ENCODE data around the gene CAPN5.

DNA sequence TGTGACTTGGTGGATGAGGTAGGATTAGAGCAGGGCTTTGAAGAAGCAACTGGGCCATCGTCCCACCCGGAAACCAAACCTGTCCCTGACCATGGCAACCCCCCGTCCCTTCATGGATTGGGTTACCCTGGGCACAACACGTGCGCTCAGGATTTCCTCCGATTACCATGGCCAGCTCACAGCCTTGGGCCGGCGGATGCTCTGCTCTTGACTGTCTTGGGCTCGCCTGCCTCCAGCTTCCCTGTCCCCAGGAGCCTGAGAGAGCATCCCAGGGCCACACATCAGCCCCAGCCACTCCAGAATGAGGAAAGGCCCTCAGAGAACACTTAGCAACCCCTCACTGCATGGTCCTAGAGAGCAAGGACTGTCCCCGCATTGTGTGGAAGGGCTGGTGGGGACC, 84.1 kb downstream of the CAPN5 start:
- TF ChIP-seq, protein P1, sequence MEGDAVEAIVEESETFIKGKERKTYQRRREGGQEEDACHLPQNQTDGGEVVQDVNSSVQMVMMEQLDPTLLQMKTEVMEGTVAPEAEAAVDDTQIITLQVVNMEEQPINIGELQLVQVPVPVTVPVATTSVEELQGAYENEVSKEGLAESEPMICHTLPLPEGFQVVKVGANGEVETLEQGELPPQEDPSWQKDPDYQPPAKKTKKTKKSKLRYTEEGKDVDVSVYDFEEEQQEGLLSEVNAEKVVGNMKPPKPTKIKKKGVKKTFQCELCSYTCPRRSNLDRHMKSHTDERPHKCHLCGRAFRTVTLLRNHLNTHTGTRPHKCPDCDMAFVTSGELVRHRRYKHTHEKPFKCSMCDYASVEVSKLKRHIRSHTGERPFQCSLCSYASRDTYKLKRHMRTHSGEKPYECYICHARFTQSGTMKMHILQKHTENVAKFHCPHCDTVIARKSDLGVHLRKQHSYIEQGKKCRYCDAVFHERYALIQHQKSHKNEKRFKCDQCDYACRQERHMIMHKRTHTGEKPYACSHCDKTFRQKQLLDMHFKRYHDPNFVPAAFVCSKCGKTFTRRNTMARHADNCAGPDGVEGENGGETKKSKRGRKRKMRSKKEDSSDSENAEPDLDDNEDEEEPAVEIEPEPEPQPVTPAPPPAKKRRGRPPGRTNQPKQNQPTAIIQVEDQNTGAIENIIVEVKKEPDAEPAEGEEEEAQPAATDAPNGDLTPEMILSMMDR (IDR thresholded peaks at IDR 0.05; ENCODE audit: poor library complexity), result no peak
- TF ChIP-seq EZH2 (IDR thresholded peaks at IDR 0.05; ENCODE audit: borderline replicate concordance) (no peak), EZH2phosphoT487 (IDR thresholded peaks at IDR 0.05; ENCODE audit: low read depth, severe bottlenecking, unreplicated experiment) (no peak)
